ENCODE measurements around the gene PIEZO2. TPM values are rescaled to one million over a fixed set of nuclear protein-coding genes. Genes with fewer than 3 reads are reported as not detected.

Gene PIEZO2
- polyA plus RNA-seq, 1 donor (not counting 4 experiments of a cell fraction or from before 2014, with no cell fraction given): not detected

- no peak for TF ChIP-seq CTCF (optimal IDR thresholded peaks at IDR 0.05 in 1 of 3, IDR thresholded peaks at IDR 0.05 in 1 of 3, conservative IDR thresholded peaks at IDR 0.05 in 1 of 3; ENCODE audit: extremely low read depth in 1 of 3, insufficient read depth in 2 of 3, low read length in 3 of 3)
- TF ChIP-seq EZH2 (IDR thresholded peaks at IDR 0.05; ENCODE audit: low read length): no peak
- no peaks in the 10 kb centered on the region for H4K20me1 ChIP-seq (ENCODE audit: control insufficient read depth, extremely low read depth, insufficient read depth, low read length)
- no peak overlapping the region for H3K9ac ChIP-seq (ENCODE audit: control insufficient read depth, extremely low read depth, insufficient read depth, low read length)
- dilution Hi-C loops (cut with MboI; ENCODE audit: extremely low pct_ligation_motif_present, low sequenced_read_pairs): no loop called here
- no peak overlapping the region for H3K4me3 ChIP-seq (ENCODE audit: control insufficient read depth in 2 of 3, extremely low read depth in 1 of 3, insufficient read depth in 2 of 3, low read depth in 1 of 3, low read length in 3 of 3)
- DNase-seq (ENCODE audit: low read depth, low spot score): no peak
- H3K79me2 ChIP-seq (ENCODE audit: control insufficient read depth, insufficient read depth, low read length): no peaks in the 10 kb centered on the region
- H3K27ac ChIP-seq (ENCODE audit: control insufficient read depth, insufficient read depth, low read length): no peak overlapping the region
- no peaks in the 10 kb centered on the region for H3K9me3 ChIP-seq (ENCODE audit: control insufficient read depth, low read depth, low read length)
- no peak overlapping the region for H3K4me2 ChIP-seq (ENCODE audit: control insufficient read depth, extremely low read depth, insufficient read depth, low read depth, low read length)
- no peak for FAIRE-seq
- H2AFZ ChIP-seq (ENCODE audit: control insufficient read depth, low read length): no peak overlapping the region
- H3K4me1 ChIP-seq (ENCODE audit: control insufficient read depth, extremely low read depth, insufficient read depth, low read length): no peaks in the 10 kb centered on the region
- H3K36me3 ChIP-seq (ENCODE audit: control insufficient read depth in 2 of 2, extremely low read depth in 1 of 2, insufficient read depth in 2 of 2, low read length in 2 of 2): no peaks in the 10 kb centered on the region
- H3K27me3 ChIP-seq (ENCODE audit: control insufficient read depth, extremely low read depth, insufficient read depth, low read length): no peaks in the 10 kb centered on the region
- H3K9me1 ChIP-seq (ENCODE audit: control insufficient read depth, extremely low read depth, insufficient read depth, low read length): no peaks in the 10 kb centered on the region
Observed at GRCh38 chr18:11035814-11036495, 113.4 kb downstream of the PIEZO2 start.

DNA sequence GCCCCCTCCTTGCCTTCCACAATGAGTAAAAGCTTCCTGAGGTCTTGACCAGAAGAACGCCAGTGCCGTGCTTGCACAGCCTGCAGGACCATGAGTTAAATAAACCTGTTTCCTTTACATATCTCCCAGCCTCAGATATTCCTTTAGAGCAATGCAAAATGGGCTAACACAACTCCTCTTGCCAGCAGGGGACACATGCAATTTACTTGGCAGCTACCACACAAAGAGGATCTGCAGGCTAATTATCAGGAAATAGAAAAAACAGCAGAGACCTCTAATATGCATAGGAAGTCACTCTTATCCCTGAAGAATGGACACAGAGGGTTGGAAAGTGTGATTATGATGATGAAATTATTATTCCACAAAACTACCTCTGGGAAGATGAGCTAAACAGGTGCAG, 114.0 kb downstream of the PIEZO2 start:
- H3K27ac ChIP-seq (ENCODE audit: control insufficient read depth, insufficient read depth, low read length): no peak overlapping the region
- TF ChIP-seq CTCF (optimal IDR thresholded peaks at IDR 0.05 in 1 of 3, IDR thresholded peaks at IDR 0.05 in 1 of 3, conservative IDR thresholded peaks at IDR 0.05 in 1 of 3; ENCODE audit: extremely low read depth in 1 of 3, insufficient read depth in 2 of 3, low read length in 3 of 3): no peak
- no peak for TF ChIP-seq EZH2 (IDR thresholded peaks at IDR 0.05; ENCODE audit: low read length)
- no peak overlapping the region for H2AFZ ChIP-seq (ENCODE audit: control insufficient read depth, low read length)
- no peaks in the 10 kb centered on the region for H4K20me1 ChIP-seq (ENCODE audit: control insufficient read depth, extremely low read depth, insufficient read depth, low read length)
- H3K36me3 ChIP-seq (ENCODE audit: control insufficient read depth in 2 of 2, extremely low read depth in 1 of 2, insufficient read depth in 2 of 2, low read length in 2 of 2): no peaks in the 10 kb centered on the region
- H3K9ac ChIP-seq (ENCODE audit: control insufficient read depth, extremely low read depth, insufficient read depth, low read length): no peak overlapping the region
- no peaks in the 10 kb centered on the region for H3K4me1 ChIP-seq (ENCODE audit: control insufficient read depth, extremely low read depth, insufficient read depth, low read length)
- H3K4me2 ChIP-seq (ENCODE audit: control insufficient read depth, extremely low read depth, insufficient read depth, low read depth, low read length): no peak overlapping the region
- no peak for DNase-seq (ENCODE audit: low read depth, low spot score)
- H3K79me2 ChIP-seq (ENCODE audit: control insufficient read depth, insufficient read depth, low read length): no peaks in the 10 kb centered on the region
- no peak overlapping the region for H3K4me3 ChIP-seq (ENCODE audit: control insufficient read depth in 2 of 3, extremely low read depth in 1 of 3, insufficient read depth in 2 of 3, low read depth in 1 of 3, low read length in 3 of 3)
- no peaks in the 10 kb centered on the region for H3K9me1 ChIP-seq (ENCODE audit: control insufficient read depth, extremely low read depth, insufficient read depth, low read length)
- no peaks in the 10 kb centered on the region for H3K27me3 ChIP-seq (ENCODE audit: control insufficient read depth, extremely low read depth, insufficient read depth, low read length)
- dilution Hi-C loops (cut with MboI; ENCODE audit: extremely low pct_ligation_motif_present, low sequenced_read_pairs): no loop called here
- no peaks in the 10 kb centered on the region for H3K9me3 ChIP-seq (ENCODE audit: control insufficient read depth, low read depth, low read length)
- no peak for FAIRE-seq

All from keratinocyte (primary cell).